HG03060 (cell line): ENCODE results near the gene SIRT7.

Experiments
- ATAC-seq: cut with Tn5 transposase; IDR thresholded peaks from one replicate; pipeline ENCODE4 v1.9.1; 2021; ENCODE audit warnings: low read depth, moderate number of reproducible peaks; ENCODE audit not compliant: unreplicated experiment

Gene SIRT7, protein sequence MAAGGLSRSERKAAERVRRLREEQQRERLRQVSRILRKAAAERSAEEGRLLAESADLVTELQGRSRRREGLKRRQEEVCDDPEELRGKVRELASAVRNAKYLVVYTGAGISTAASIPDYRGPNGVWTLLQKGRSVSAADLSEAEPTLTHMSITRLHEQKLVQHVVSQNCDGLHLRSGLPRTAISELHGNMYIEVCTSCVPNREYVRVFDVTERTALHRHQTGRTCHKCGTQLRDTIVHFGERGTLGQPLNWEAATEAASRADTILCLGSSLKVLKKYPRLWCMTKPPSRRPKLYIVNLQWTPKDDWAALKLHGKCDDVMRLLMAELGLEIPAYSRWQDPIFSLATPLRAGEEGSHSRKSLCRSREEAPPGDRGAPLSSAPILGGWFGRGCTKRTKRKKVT

DNA sequence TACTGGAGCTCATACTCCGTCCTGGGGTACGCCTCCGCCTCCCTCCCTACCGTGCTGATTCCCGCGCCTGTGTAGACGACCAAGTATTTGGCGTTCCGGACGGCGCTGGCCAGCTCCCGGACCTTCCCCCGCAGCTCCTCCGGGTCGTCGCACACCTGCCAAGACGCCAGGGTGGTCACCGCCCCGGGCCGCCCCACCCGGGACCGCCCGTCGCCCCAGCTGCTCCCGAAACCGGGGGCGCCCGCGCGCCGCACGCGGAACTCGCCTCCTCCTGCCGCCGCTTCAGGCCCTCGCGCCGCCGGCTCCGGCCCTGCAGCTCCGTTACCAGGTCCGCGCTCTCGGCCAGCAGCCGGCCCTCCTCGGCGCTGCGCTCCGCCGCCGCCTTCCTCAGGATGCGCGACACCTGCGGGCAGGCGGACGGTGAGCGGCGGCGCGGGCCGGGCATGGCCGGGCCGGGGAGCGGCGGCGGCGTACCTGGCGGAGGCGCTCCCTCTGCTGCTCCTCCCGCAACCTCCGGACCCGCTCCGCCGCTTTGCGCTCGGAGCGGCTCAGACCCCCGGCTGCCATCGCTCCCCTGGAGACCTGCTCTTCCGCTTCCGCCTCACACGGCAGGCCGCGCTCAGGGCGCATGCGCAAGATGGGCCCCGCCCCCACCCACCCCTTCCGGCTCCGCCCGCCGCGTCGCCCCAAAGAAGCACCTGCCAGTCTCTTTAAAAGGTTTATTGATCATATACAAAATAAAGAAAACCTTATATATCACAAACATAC, at the start of gene SIRT7:
TSS of gene SIRT7 (minus strand) at position 612 of the 768 bp plus-strand sequence. CDS start at position 567, 45 bp downstream.
- no peak for ATAC-seq

DNA sequence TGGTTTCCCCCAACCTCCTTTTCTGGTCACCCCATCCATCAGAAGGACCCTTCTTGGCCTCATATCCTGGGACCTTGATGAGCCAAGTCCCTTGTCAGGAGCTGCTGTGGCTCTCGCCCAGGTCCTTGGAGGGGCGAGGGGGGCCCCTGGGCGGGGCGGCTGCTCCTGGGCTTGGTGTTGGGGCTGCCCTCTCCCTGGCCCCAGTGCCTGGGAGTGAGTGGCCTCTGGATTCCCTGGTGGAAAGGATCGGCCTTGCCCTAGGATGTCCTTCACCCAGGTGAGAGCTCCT, 49.2 kb upstream of the SIRT7 start:
- no peak for ATAC-seq

DNA sequence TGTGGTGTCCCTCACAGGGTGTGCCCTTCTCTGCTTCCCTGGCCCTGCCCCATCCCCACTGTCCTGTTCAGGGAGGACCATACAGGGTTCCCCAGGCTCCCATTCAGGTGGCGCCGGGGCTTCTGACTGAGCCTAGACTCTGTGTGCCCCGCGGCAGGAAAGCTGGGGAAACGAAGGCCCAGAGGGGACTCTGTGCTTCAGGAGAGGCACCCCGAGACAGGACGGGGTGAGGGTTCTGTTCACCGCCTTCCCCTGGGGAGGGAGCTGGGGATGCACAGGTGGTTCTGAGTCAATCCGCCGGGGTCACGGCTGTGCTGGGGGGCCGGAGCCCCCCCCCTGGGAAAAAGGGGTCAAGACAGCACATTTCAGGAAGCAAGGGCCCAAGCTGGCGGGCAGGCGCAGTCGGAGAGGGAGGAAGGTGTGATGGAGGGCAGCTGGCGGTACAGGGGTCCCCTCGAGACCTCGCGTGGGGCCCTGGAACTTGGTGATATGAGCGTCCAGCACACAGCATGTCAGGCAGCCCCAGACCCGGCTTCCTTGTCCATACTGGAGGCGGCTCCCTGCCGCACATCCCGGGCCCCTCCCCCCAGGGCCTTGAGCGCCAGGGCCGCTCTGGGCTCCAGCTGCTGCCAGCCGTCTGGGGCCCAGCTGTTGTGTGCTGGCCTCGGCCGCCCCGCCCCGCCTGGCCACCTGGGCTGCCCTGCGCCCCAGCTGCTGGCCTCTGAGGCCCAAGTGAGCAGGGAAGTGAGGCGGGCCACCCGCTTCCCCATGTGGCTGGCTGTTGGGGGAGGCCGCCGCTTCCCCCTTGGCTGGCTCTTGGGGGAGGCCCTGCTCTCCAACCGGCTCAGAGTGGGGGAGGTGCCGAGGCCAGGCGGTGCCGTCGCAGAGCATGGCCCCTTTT, 48.6 kb upstream of the SIRT7 start:
- ATAC-seq, result no peak

DNA sequence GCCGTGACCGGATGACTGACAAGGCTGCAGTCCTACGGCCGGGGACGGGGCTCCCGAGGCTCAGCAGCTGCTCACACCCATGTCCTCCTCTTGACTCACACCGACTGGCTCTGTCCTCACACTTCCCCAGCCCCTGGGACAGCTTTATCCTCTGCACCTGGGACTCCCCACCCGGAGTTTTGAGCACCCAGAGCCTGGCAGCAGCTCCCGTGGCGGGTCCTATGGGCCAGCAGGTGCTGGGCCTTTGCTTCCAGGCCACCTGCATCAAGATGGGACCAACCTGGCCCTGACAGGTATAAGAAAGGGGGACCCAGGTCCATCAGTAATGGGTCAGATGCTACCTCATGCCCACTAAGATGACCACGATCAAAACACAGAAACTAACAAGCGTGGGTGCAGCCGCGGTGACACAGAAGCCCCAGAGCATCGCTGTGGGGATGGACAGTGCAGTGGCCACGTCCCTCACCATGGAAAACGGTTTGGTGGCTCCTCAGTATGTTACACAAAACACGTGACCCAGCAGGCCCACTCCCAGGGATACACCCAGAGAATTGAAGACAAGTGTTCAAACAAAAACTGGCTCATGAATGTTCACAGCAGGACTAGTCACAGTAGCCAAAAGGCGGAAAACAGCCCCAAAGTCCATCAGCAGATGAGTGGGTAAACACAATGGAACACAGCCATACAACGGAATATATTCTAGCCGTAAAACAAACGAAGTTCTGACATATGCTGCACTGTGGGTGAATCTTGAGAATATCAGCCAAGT, 46.3 kb upstream of the SIRT7 start:
- ATAC-seq, result no peak

DNA sequence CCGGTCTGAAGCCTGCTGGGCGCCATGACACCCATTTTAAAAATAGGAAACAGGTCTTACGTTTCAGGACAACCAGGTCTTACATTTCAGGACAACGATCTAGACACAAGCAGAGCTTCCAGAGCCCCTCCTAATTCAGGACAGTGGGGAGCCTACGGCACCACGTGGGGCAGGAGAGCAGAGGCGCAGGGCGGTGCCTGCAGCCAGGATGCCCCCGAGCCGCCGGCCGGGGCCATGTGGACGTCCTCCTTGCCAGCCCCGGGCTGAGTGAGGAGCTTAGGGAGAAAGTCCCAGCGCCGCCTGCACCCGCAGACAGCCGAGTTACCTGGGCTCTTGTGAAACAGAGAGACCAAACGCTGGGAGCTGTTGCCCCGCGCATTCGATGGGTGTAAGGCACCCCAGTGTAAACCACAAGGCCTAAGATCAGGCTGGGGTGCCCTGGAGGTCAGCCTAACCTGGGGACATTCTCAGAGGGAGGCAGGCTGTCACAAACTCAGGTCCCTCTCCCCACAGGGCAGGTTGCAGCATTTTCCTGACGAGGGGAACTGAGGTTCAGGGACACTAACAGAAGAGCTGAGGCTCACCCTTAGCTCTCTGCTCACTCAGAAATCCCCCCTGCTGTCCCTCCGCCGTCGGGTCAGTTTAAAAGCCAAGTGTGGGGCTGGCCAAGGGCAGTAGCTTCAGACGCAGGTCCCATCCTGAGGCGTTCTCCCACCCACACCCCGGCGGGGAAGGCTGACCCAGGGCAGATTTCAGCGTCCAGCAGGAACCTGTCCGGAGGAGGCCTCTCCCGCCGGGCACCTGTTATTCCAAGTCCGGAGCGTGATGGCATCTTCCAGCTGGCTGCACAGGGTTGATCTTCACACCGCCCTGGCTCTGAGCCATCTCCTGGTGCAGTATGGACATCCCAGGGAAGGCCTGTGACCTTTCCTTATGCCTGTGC, 44.8 kb upstream of the SIRT7 start:
- no peak for ATAC-seq

DNA sequence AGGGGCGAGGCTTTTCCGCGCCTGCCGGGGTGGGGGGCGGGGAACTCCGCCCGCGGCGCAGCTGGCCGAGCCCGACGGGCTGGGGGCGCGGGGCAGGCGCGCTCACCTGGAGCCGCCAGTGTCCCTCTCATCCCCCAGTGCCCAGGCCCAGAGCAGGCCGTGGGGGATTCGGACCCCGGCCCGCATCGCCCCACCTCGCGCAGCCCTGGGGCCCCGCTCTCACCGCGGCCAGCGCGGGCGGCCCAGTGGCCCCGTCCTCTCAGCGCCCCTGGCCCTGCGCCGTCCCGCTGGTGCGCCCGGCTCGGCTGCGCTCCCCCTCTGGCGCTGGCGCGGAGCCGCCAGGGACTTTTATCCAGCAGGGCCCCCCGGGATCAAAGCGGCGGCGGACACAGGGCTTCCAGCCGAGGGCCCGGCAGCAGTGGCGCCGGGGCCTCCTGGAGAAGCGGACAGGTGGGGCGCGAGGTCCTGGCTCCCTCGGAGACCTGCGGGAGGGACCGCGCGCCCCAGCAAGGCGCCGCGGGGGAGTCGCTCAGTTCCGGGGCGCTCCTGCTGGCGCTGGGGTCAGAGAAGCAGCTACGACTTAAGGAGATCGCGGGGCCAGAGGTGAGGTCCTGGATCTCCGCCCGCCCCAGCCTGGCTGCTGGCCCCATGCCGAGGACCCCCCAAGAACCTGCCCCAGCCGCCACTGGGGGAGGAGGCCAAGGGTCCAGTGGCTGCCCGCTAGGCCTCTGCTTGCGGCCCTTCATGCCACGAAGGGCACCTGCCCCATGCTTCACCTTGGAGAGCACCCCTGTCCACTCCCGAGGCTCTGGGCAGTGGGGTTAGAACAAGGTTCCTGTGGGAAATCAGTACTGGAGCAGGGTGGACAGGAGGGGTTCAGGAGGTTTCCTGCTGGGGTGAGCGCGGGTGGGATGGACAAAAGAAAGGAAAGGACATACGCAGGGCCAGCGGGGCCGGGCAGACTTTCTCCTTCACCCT, 43.8 kb upstream of the SIRT7 start:
- no peak for ATAC-seq

DNA sequence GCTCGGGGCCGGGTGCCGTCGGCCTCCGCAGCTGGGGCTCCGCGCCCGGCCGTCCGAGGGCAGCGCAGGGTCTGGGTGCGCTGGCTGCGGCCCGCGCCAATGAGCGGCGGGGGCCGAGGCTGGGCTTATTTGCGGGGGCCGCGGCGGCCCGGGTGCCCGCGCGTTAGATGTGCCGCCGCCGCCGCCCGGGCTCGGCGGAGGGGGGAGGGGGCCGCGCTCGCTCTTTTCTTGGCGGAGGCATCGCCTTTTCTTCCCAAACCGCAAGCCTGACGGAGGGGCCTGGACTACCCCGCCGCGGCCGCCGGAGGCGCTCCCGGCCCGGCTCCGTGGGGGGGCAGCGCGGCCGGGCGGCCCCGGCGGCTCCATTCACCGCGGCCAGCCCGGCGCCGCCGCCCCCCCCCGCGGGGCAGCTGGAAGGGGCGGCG, 43.1 kb upstream of the SIRT7 start, which contains the start of gene NOTUM:
TSS of gene NOTUM (minus strand) at position 101 of the 425 bp plus-strand sequence. CDS start 278 bp downstream, outside the sequence.
- ATAC-seq, result no peak

DNA sequence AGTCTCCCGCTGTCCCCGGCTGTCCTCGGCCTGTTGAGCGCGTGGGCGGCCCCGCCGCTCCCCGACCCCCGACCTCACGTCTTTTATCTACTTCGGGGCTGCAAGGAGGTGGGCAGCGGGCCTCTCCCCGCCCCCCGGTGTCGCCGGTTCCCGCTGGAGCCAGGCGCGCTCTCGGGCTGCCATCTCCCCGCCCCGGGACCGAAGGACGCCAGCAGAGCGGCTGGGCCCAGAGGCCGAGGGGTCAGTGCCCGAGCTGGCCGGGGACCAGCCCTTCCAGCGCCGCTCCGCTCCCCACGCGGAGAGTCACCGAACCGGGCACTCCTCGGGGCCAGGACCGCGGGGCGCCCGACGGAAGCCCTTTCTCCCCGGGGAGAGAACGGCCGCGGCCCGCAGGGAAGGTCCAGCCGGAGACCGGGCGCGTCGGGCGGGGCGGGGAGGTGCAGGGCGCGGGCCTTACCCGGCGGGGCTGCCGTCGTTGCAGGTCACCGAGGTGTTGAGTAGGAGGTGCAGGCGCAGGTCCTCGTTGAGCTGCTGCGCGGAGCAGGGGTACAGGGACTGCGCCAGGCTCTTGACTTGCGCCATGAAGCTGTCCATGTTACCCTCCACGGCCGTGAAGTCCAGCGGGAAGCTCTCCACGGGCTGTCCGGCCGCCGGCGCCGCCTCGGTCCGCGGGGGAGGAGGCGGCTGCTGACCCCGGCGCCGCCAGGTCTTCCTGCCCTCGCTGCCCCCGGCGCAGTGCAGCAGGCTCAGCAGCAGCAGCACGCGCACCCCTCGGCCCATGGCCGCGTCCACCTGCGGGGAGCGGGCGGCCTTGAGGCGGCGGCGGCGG, 42.4 kb upstream of the SIRT7 start:
- no peak for ATAC-seq

DNA sequence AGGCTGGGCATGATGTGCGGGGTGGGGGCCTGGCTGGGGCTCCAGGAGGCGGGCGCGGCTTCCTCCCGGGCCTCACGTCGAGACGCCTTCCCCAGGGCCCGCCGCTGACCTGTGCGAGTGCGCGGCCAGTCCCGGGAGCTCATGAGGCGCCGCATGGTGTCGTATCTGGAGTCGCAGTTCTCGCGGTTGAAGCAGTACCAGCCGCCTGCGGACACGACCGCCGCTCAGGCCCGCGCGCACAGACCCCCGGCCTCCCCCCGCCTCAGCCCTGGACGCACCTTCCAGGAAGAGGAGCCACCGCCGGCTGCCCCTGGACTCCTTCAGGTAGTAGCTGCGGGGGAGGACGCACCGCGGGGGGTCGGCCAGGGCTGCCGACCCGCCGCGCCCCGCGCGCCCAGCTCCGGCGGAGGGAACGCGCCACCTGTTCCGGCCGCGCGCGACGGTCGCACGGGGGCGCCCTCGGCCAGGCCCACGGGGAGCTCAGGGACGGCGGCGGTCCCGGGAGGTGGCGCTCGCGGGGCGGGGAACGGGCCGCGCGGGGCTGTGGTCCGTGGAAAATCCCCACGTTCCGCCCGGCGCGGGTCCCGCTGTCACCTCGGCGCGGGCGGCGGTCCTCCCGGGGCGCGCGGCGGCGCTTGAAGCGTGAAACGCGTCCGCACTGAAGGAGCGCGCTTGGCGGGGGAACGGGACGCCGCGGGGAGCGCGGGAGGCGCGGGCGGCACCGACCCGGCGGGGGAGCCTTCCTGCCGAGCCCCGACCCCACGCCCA, 41.6 kb upstream of the SIRT7 start:
- no peak for ATAC-seq

DNA sequence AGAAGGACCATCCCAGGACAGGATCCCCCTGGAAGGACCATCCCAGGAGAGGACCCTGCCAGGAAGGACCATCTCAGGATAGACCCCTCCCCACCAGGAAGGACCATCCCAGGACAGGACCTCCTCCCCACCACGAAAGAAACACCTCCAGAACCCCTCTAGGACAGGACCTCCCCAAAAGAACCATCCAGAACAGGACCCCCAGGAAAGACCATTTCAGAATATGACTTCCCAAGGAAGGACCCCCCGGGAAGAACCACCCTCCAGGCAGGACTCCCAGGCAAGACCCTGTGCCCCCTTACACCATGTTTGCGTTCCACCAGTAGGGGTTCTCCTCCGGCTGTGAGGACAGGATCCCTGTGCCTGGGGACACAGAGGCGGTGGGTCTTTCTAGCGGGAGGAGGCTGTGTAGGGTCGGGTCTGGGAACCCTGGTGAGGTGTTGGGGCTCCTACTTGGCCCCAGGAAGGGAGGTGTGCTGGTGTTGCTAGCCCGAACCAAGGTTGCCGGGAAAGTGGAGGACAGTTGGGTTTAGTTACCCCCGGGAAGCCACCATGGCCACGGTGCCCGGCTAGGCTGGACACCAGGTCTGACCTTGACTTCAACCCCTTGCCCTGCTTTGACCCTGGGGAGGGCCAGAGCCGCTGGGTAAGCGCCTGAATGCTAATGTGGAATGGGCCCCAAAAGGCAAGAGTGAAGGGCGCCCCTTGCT, 40.8 kb upstream of the SIRT7 start:
- no peak for ATAC-seq

DNA sequence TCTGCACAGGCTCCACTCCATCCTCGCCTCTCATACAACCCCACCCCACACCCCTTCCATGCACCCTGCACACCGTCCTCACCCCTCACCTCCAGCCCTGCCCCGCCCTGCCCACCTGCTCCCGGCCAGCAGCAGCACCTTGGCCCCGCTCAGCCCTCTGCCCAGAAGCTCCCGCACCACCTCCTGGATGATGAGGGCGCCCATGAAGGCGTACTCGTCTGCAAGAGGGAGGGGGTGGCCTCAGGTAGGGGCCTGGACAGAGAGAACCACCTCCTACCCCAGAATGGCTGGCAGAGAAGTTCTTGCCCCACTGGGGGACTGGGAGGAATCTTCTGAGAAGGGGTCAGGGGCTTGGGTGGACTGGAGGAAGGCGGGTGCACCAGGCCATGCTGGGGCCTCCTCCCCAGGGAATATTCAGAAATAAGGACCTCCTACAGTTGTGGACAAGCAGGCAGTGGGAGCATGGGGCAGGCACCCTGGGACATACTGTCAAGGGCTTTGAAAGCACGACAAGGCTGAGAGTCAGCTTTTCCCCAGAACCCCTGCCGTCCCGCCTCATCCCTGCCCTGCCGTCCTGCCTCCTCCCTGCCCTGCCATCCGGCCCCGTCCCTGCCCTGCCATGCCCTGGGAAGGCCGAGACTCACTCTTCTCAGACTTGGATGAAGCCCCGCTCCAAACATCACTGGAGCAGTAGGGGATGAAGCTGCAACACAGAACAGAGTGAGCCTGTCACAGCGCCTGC, 39.9 kb upstream of the SIRT7 start:
- no peak for ATAC-seq

DNA sequence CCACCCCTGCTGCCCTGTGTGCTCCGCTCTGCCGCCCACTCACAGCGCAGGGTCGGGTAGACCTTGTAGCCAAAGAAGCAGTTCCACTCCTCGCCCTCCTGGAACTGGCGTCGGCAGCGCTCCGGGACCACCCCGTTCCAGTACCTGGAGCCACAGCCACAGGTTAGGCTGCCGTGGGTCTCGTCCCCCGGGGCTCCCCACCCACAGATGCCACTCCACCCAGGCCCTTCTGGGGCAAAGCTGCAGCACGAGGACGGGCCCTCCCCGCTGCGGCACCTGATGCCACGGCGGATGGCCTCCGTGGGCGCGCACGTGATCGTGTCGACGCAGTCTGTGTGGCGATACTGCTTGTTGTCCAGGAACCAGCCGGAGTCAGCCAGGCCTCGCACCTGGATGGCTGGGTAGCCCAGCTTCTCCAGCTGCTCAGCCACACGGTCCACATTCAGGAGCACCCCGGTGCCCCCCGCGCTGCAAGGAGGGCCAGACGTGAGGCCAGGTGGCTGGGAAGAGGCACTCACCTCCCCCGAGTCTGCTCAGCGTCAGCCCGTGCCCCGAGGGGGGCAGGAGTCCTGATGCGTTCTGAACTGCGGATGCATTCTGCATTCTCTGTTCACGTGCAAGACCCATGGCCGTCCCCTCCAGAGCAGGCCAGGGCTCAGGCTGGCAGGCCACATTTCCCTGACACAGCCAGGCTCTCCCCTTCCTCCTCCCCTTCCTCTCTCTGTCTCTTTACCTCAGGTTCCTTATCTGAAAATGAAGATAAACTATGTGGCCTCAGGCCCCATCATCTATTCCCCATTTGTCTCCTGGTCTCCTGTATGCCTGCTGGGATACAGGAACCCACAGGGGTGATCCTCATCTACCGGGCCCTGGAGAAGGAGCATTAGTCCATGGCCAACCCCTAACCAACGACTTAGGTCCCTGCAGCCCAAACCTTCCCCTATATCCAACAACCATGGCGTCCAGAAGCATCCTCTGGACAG, 38.9 kb upstream of the SIRT7 start:
- ATAC-seq, result no peak

DNA sequence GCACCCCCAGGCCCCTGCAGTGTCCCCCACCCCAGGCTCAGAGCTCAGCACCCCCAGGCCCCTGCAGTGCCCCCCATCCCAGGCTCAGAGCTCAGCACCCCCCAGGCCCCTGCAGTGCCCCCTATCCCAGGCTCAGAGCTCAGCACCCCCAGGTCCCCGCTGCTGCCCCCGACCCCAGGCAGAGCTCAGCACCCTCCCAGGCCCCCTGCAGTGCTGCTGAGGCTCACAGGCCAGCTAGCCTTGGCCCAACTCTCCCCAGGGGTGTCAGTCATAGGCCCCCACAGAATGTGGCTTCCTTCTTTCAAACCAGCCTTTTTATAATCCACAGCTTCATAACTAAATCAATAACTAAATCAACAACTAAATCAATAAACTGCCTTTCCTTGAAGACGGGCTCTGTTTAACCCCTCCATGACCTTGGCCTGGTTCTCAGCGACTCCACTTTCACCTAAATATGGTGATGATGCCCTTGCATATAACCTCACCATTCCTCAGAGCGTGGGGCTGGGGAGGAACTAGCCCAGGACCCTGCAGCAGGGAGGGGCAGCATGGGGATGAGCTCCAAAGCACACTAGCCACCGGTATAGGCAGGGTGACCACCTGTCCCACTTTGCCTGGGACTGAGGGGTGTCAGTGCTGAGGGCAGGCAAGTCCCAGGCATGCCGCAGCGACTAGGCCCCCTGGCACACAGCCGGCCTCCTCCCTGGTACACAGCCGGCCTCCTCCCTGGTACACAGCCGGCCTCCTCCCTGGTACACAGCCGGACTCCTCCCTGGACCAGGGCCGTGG, 38.0 kb upstream of the SIRT7 start:
- no peak for ATAC-seq
